ENCODE data around the gene CPNE2.

DNA sequence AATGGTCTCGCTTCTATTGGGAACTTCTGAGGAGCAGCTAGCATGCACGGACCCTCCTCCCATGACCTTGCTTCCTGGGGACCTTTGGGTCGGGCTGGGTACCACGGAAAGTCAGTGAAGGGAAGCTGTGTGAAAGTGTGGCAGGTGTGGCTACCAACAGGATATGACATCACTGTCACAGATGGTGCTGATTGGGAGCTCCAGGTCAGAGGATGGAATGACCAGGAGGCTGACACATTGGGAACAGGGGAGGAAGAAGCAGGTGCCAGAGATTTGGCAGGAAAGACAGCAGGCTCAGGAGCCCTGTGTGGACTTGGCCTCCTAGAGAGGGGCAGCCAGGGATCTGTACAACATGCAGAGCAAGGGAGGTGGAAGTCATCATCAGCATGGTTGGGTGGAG, 34.0 kb downstream of the CPNE2 start:
- TF ChIP-seq EGR1 (IDR thresholded peaks at IDR 0.05; ENCODE audit: low read depth in 2 of 2) (no peak), FOXA2 (IDR thresholded peaks at IDR 0.05) (no peak), YY1 (IDR thresholded peaks at IDR 0.05) (no peak), HNF4G (IDR thresholded peaks at IDR 0.05) (no peak), GABPA (IDR thresholded peaks at IDR 0.05 in 1 of 2, conservative IDR thresholded peaks at IDR 0.05 in 1 of 2) (no peak), FOXA1 (IDR thresholded peaks at IDR 0.05) (no peak)
- TF ChIP-seq, protein P1, sequence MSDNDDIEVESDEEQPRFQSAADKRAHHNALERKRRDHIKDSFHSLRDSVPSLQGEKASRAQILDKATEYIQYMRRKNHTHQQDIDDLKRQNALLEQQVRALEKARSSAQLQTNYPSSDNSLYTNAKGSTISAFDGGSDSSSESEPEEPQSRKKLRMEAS (IDR thresholded peaks at IDR 0.05), result no peak
- TF ChIP-seq, protein P2, sequence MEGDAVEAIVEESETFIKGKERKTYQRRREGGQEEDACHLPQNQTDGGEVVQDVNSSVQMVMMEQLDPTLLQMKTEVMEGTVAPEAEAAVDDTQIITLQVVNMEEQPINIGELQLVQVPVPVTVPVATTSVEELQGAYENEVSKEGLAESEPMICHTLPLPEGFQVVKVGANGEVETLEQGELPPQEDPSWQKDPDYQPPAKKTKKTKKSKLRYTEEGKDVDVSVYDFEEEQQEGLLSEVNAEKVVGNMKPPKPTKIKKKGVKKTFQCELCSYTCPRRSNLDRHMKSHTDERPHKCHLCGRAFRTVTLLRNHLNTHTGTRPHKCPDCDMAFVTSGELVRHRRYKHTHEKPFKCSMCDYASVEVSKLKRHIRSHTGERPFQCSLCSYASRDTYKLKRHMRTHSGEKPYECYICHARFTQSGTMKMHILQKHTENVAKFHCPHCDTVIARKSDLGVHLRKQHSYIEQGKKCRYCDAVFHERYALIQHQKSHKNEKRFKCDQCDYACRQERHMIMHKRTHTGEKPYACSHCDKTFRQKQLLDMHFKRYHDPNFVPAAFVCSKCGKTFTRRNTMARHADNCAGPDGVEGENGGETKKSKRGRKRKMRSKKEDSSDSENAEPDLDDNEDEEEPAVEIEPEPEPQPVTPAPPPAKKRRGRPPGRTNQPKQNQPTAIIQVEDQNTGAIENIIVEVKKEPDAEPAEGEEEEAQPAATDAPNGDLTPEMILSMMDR (IDR thresholded peaks at IDR 0.05; ENCODE audit: low read depth, low read length, missing input control), result no peak
- TF ChIP-seq, protein P3, sequence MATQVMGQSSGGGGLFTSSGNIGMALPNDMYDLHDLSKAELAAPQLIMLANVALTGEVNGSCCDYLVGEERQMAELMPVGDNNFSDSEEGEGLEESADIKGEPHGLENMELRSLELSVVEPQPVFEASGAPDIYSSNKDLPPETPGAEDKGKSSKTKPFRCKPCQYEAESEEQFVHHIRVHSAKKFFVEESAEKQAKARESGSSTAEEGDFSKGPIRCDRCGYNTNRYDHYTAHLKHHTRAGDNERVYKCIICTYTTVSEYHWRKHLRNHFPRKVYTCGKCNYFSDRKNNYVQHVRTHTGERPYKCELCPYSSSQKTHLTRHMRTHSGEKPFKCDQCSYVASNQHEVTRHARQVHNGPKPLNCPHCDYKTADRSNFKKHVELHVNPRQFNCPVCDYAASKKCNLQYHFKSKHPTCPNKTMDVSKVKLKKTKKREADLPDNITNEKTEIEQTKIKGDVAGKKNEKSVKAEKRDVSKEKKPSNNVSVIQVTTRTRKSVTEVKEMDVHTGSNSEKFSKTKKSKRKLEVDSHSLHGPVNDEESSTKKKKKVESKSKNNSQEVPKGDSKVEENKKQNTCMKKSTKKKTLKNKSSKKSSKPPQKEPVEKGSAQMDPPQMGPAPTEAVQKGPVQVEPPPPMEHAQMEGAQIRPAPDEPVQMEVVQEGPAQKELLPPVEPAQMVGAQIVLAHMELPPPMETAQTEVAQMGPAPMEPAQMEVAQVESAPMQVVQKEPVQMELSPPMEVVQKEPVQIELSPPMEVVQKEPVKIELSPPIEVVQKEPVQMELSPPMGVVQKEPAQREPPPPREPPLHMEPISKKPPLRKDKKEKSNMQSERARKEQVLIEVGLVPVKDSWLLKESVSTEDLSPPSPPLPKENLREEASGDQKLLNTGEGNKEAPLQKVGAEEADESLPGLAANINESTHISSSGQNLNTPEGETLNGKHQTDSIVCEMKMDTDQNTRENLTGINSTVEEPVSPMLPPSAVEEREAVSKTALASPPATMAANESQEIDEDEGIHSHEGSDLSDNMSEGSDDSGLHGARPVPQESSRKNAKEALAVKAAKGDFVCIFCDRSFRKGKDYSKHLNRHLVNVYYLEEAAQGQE (IDR thresholded peaks at IDR 0.05), result no peak
- TF ChIP-seq, protein P4, sequence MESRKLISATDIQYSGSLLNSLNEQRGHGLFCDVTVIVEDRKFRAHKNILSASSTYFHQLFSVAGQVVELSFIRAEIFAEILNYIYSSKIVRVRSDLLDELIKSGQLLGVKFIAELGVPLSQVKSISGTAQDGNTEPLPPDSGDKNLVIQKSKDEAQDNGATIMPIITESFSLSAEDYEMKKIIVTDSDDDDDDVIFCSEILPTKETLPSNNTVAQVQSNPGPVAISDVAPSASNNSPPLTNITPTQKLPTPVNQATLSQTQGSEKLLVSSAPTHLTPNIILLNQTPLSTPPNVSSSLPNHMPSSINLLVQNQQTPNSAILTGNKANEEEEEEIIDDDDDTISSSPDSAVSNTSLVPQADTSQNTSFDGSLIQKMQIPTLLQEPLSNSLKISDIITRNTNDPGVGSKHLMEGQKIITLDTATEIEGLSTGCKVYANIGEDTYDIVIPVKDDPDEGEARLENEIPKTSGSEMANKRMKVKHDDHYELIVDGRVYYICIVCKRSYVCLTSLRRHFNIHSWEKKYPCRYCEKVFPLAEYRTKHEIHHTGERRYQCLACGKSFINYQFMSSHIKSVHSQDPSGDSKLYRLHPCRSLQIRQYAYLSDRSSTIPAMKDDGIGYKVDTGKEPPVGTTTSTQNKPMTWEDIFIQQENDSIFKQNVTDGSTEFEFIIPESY (IDR thresholded peaks at IDR 0.05), result no peak
